ENCODE data around the gene CRK.

DNA sequence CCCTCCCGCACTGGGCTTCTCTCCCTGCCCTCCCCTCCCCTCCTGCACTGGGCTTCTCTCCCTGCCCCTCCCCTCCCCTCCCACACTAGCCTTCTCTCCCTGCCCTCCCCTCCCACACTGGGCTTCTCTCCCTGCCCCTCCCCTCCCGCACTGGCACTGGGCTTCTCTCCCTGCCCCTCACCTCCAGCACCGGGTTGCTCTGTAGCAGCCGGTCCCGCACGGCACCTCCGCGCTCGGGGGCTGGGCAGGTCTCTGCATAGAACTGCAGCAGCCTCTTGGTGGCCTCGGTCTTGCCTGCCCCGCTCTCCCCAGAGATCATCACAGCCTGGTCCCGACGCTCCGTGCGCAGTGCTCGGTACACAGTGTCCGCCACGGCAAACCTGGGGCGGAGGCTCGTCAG is 26.6 kb upstream of the CRK start:
- TF ChIP-seq CTCF (conservative IDR thresholded peaks at IDR 0.05; ENCODE audit: low read length) (no peak), EZH2phosphoT487 (IDR thresholded peaks at IDR 0.05; ENCODE audit: borderline replicate concordance) (no peak)

Data from Loucy (cell line).